H1 (cell line): ENCODE measurements around the gene TINAGL1. TPM values are rescaled to one million over a fixed set of nuclear protein-coding genes. Genes with fewer than 3 reads are reported as not detected.

ENCODE experiments used
- RAD21 ChIP-seq, 2 experiments: IDR thresholded peaks in 1 of 2; conservative IDR thresholded peaks in 1 of 2; 2 replicates each; pipeline ENCODE4 v1.6.1; 2011; ENCODE audit warnings: low read depth in 2 of 2, low read length in 2 of 2, improper control_type of control experiment in 1 of 2, inconsistent platforms in 1 of 2, mild to moderate bottlenecking in 1 of 2, moderate library complexity in 1 of 2
- TCF12 ChIP-seq: IDR thresholded peaks from 2 replicates; pipeline ENCODE4 v1.6.1; 2011; ENCODE audit warnings: low read depth, mild to moderate bottlenecking, low read length
- polyA plus RNA-seq, 7 experiments: library from polyadenylated mRNA; depleted of rRNA in 3 of 7; stranded (reverse) in 5 of 7; unstranded in 2 of 7; fragments of >200 nt in 5 of 7; fragments of 200-250 nt in 2 of 7; gene quantifications; 1 replicate in 5 of 7; 2 replicates in 1 of 7; 4 replicates in 1 of 7; pipeline versions ENCODE4 v1.2.1 to v1.2.3, GENCODE V29; 2011 to 2013; ENCODE audit warnings: missing spikeins in 2 of 7, mixed read lengths in 2 of 7
- total RNA-seq: library from RNA; stranded (reverse); fragmentation: NEBNext Ultra II Directional; extraction: Animal tissue kit (Norgen Biotek cat#: 25700); gene quantifications from 2 replicates; pipeline ENCODE4 v1.2.1, GENCODE V29; 2021

TINAGL1 gene
- total and polyA plus RNA-seq, 2 of the 8 experiments (the other 6 are each of a cell fraction or from before 2014, with no cell fraction given), result 11.2 to 21.7 TPM

GRCh38 chr1:31545927-31546540 is 30.3 kb upstream of the TINAGL1 start (continued):
- TF ChIP-seq RAD21 (IDR thresholded peaks at IDR 0.05 in 1 of 2, conservative IDR thresholded peaks at IDR 0.05 in 1 of 2; ENCODE audit: low read depth in 2 of 2, low read length in 2 of 2) (no peak), TCF12 (no peak)
